HEK293 (cell line): ENCODE measurements around the gene NELL2.
A peak's percentile ranks its signal among the peaks of the same experiment; 100 is the strongest.

Experiments
- GLI2 ChIP-seq: fragments of 450-650 bp; formaldehyde crosslinking; IDR thresholded peaks from 2 replicates; pipeline ENCODE4; 2017; ENCODE audit warnings: missing biosample characterization, missing genetic modification characterization, low read depth, borderline replicate concordance
- SALL2 ChIP-seq: fragments of 450-650 bp; formaldehyde crosslinking; IDR thresholded peaks from 2 replicates; pipeline ENCODE4 v1.5.0; 2017; ENCODE audit warnings: missing biosample characterization, mild to moderate bottlenecking, missing genetic modification characterization, borderline replicate concordance
- SETDB1 ChIP-seq: IDR thresholded peaks from one replicate; pipeline ENCODE4 v1.6.1; 2017; ENCODE audit warnings: mild to moderate bottlenecking, low read length, moderate library complexity, mixed read lengths; ENCODE audit not compliant: insufficient read length
- ZBTB21 ChIP-seq: fragments of 450-650 bp; formaldehyde crosslinking; IDR thresholded peaks from 2 replicates; pipeline ENCODE4 v1.5.1; 2017; ENCODE audit warnings: missing biosample characterization, missing genetic modification characterization
- ZBTB7A ChIP-seq: fragments of 450-650 bp; formaldehyde crosslinking; IDR thresholded peaks from 2 replicates; pipeline ENCODE4 v1.5.1; 2016; ENCODE audit warnings: low read depth, missing biosample characterization, missing genetic modification characterization
- ZFP3 ChIP-seq: fragments of 450-650 bp; formaldehyde crosslinking; IDR thresholded peaks from 2 replicates; pipeline ENCODE4 v1.5.1; 2016; ENCODE audit warnings: low read depth, missing biosample characterization, missing genetic modification characterization
- ZFP37 ChIP-seq: fragments of 450-650 bp; formaldehyde crosslinking; IDR thresholded peaks from 2 replicates; pipeline ENCODE4 v1.5.1; 2016; ENCODE audit warnings: missing biosample characterization, missing genetic modification characterization
- ZFP69B ChIP-seq: fragments of 450-650 bp; formaldehyde crosslinking; IDR thresholded peaks from 2 replicates; pipeline ENCODE4 v1.5.1; 2016; ENCODE audit warnings: missing biosample characterization, missing genetic modification characterization
- ZNF114 ChIP-seq: fragments of 450-650 bp; formaldehyde crosslinking; IDR thresholded peaks from 2 replicates; pipeline ENCODE4 v1.5.0; 2017; ENCODE audit warnings: missing biosample characterization, missing genetic modification characterization
- ZNF138 ChIP-seq: fragments of 450-650 bp; formaldehyde crosslinking; IDR thresholded peaks from 2 replicates; pipeline ENCODE4 v1.5.1; 2016; ENCODE audit warnings: missing biosample characterization, missing genetic modification characterization, borderline replicate concordance
- ZNF184 ChIP-seq: fragments of 450-650 bp; IDR thresholded peaks from 2 replicates; pipeline ENCODE4 v1.5.1; 2018; ENCODE audit warnings: missing biosample characterization, mild to moderate bottlenecking, missing genetic modification characterization
- ZNF404 ChIP-seq: fragments of 450-650 bp; formaldehyde crosslinking; IDR thresholded peaks from 2 replicates; pipeline ENCODE4 v1.5.1; 2017; ENCODE audit warnings: missing biosample characterization, missing genetic modification characterization
- ZNF423 ChIP-seq: fragments of 450-650 bp; formaldehyde crosslinking; IDR thresholded peaks from 2 replicates; pipeline ENCODE4 v1.5.1; 2016; ENCODE audit warnings: missing biosample characterization, missing genetic modification characterization
- ZNF473 ChIP-seq: fragments of 450-650 bp; formaldehyde crosslinking; IDR thresholded peaks from 2 replicates; pipeline ENCODE4 v1.5.1; 2017; ENCODE audit warnings: missing biosample characterization, missing genetic modification characterization
- ZNF514 ChIP-seq: fragments of 450-650 bp; formaldehyde crosslinking; IDR thresholded peaks from 2 replicates; pipeline ENCODE4 v1.5.1; 2016; ENCODE audit warnings: missing biosample characterization, missing genetic modification characterization
- ZNF521 ChIP-seq: fragments of 450-650 bp; formaldehyde crosslinking; IDR thresholded peaks from 2 replicates; pipeline ENCODE4 v1.5.1; 2017; ENCODE audit warnings: missing biosample characterization, mild to moderate bottlenecking, missing genetic modification characterization
- ZNF544 ChIP-seq: fragments of 450-650 bp; formaldehyde crosslinking; IDR thresholded peaks from 2 replicates; pipeline ENCODE4 v1.5.0; 2017; ENCODE audit warnings: missing biosample characterization, missing genetic modification characterization
- ZNF560 ChIP-seq: fragments of 450-650 bp; formaldehyde crosslinking; IDR thresholded peaks from 2 replicates; pipeline ENCODE4 v1.5.1; 2017; ENCODE audit warnings: missing biosample characterization, missing genetic modification characterization, borderline replicate concordance
- ZNF600 ChIP-seq: fragments of 450-650 bp; formaldehyde crosslinking; IDR thresholded peaks from 2 replicates; pipeline ENCODE4 v1.5.1; 2016; ENCODE audit warnings: missing biosample characterization, missing genetic modification characterization
- ZNF623 ChIP-seq: fragments of 450-650 bp; formaldehyde crosslinking; IDR thresholded peaks from 2 replicates; pipeline ENCODE4 v1.5.1; 2016; ENCODE audit warnings: missing biosample characterization, missing genetic modification characterization
- ZNF707 ChIP-seq: fragments of 450-650 bp; formaldehyde crosslinking; IDR thresholded peaks from 2 replicates; pipeline ENCODE4 v1.5.1; 2016; ENCODE audit warnings: missing biosample characterization, missing genetic modification characterization
- ZNF777 ChIP-seq: fragments of 450-650 bp; formaldehyde crosslinking; IDR thresholded peaks from 2 replicates; pipeline ENCODE4 v1.5.1; 2017; ENCODE audit warnings: missing biosample characterization, missing genetic modification characterization, borderline replicate concordance
- ZSCAN30 ChIP-seq: fragments of 450-650 bp; IDR thresholded peaks from 2 replicates; pipeline ENCODE4 v1.5.1; 2018; ENCODE audit warnings: missing biosample characterization, mild to moderate bottlenecking, missing genetic modification characterization, moderate library complexity
- ZXDB ChIP-seq: fragments of 450-650 bp; formaldehyde crosslinking; IDR thresholded peaks from 2 replicates; pipeline ENCODE4 v1.5.1; 2016; ENCODE audit warnings: missing biosample characterization, missing genetic modification characterization
- TF ChIP-seq, protein P1 (sequence below): fragments of 450-650 bp; formaldehyde crosslinking; IDR thresholded peaks from 2 replicates; pipeline ENCODE4 v1.5.1; 2016; ENCODE audit warnings: missing biosample characterization, missing genetic modification characterization
- TF ChIP-seq, protein P2 (sequence below): fragments of 450-650 bp; formaldehyde crosslinking; IDR thresholded peaks from 2 replicates; pipeline ENCODE4 v1.5.1; 2017; ENCODE audit warnings: missing biosample characterization, missing genetic modification characterization
- TF ChIP-seq, protein P3 (sequence below): fragments of 450-650 bp; formaldehyde crosslinking; IDR thresholded peaks from 2 replicates; pipeline ENCODE4 v1.5.1; 2016; ENCODE audit warnings: missing biosample characterization, missing genetic modification characterization
- TF ChIP-seq, protein P4 (sequence below): fragments of 450-650 bp; formaldehyde crosslinking; IDR thresholded peaks from 2 replicates; pipeline ENCODE4 v1.5.1; 2016; ENCODE audit warnings: missing biosample characterization, missing genetic modification characterization, low read depth
- TF ChIP-seq, protein P5 (sequence below): fragments of 450-650 bp; formaldehyde crosslinking; IDR thresholded peaks from 2 replicates; pipeline ENCODE4 v1.5.1; 2017; ENCODE audit warnings: missing biosample characterization, missing genetic modification characterization

The NELL2 gene

DNA sequence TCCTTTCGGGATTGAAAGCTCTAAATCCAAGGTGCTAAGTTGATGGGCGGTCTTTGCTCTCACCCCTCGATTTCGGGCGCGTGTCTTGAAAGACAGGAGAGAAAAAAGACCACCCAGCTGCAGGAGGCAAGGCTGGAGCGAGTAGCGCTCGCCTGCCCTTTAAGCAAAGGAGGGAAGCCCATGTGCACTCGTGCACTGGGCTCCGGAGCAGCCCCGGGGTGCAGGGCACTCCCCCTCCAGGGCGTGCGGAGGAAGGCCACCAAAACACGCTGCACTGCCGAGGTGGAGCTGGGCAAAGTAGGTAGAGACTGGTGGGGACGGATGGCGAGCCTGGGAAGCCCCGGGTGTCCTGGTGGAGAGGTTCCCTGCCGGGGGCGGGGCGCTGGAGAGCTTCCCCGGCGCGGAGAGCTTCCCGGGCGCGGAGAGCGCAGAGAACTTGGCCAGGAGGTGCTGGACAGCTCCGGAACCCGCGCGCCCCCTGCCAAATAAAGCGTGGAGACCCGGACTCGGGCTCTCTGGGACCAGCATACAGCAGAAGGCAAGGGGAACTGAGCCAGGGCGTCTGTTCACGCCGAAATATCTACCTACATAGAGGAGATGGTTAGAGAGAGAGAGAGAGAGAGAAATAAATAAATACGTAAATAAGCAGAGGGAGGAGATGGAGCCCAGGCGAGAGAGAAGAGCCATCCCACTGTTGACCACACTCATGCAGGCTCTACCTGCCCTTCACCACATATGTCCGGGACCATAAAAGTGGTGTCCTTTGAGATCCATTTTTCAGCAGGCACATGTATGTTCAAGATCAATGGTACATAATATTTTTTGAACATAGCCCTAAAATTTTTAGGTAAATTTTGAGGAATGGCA is 662 bp upstream of the NELL2 start (continued):
- TF ChIP-seq ZNF560 (tag by site-specific recombination) (no peak), ZNF404 (tag by site-specific recombination) (no peak), ZNF521 (tag by site-specific recombination) (no peak), ZNF114 (no peak), ZXDB (tag by site-specific recombination) (peak; percentile 72), GLI2 (no peak), ZNF600 (tag by site-specific recombination) (peak; percentile 97), ZNF514 (no peak), ZBTB21 (tag by site-specific recombination) (no peak), ZBTB7A (tag by site-specific recombination) (no peak), ZNF184 (tag by site-specific recombination) (no peak), ZFP69B (tag by site-specific recombination) (no peak; the same call in 1 of the 2 replicates), ZFP3 (tag by site-specific recombination) (no peak), ZNF138 (tag by site-specific recombination) (no peak), SETDB1 (no peak), ZNF777 (tag by site-specific recombination) (peak; percentile 75; the same call in 1 of the 2 replicates), ZFP37 (tag by site-specific recombination) (peak; percentile 45), SALL2 (tag by site-specific recombination) (no peak), ZNF623 (no peak), ZNF707 (tag by site-specific recombination) (no peak), ZSCAN30 (tag by site-specific recombination) (peak; percentile 30; the same call in 1 of the 2 replicates), ZNF544 (tag by site-specific recombination) (no peak), ZNF423 (tag by site-specific recombination) (peak; percentile 83; the same call in 1 of the 2 replicates), ZNF473 (tag by site-specific recombination) (no peak)
- TF ChIP-seq, protein P1, sequence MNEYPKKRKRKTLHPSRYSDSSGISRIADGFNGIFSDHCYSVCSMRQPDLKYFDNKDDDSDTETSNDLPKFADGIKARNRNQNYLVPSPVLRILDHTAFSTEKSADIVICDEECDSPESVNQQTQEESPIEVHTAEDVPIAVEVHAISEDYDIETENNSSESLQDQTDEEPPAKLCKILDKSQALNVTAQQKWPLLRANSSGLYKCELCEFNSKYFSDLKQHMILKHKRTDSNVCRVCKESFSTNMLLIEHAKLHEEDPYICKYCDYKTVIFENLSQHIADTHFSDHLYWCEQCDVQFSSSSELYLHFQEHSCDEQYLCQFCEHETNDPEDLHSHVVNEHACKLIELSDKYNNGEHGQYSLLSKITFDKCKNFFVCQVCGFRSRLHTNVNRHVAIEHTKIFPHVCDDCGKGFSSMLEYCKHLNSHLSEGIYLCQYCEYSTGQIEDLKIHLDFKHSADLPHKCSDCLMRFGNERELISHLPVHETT (tag by site-specific recombination) = no peak
- TF ChIP-seq, protein P2, sequence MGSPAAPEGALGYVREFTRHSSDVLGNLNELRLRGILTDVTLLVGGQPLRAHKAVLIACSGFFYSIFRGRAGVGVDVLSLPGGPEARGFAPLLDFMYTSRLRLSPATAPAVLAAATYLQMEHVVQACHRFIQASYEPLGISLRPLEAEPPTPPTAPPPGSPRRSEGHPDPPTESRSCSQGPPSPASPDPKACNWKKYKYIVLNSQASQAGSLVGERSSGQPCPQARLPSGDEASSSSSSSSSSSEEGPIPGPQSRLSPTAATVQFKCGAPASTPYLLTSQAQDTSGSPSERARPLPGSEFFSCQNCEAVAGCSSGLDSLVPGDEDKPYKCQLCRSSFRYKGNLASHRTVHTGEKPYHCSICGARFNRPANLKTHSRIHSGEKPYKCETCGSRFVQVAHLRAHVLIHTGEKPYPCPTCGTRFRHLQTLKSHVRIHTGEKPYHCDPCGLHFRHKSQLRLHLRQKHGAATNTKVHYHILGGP (tag by site-specific recombination) = no peak
- TF ChIP-seq, protein P3, sequence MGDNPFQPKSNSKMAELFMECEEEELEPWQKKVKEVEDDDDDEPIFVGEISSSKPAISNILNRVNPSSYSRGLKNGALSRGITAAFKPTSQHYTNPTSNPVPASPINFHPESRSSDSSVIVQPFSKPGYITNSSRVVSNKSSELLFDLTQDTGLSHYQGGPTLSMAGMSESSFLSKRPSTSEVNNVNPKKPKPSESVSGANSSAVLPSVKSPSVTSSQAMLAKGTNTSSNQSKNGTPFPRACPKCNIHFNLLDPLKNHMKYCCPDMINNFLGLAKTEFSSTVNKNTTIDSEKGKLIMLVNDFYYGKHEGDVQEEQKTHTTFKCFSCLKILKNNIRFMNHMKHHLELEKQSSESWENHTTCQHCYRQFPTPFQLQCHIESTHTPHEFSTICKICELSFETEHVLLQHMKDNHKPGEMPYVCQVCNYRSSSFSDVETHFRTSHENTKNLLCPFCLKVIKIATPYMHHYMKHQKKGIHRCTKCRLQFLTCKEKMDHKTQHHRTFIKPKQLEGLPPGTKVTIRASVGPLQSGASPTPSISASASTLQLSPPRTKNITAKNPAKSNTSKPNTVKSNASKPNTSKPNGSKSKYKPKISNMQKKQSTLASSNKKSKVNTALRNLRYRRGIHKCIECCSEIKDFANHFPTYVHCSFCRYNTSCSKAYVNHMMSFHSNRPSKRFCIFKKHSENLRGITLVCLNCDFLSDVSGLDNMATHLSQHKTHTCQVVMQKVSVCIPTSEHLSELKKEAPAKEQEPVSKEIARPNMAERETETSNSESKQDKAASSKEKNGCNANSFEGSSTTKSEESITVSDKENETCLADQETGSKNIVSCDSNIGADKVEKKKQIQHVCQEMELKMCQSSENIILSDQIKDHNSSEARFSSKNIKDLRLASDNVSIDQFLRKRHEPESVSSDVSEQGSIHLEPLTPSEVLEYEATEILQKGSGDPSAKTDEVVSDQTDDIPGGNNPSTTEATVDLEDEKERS = no peak
- TF ChIP-seq, protein P4, sequence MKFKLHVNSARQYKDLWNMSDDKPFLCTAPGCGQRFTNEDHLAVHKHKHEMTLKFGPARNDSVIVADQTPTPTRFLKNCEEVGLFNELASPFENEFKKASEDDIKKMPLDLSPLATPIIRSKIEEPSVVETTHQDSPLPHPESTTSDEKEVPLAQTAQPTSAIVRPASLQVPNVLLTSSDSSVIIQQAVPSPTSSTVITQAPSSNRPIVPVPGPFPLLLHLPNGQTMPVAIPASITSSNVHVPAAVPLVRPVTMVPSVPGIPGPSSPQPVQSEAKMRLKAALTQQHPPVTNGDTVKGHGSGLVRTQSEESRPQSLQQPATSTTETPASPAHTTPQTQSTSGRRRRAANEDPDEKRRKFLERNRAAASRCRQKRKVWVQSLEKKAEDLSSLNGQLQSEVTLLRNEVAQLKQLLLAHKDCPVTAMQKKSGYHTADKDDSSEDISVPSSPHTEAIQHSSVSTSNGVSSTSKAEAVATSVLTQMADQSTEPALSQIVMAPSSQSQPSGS (tag by site-specific recombination) = no peak
- TF ChIP-seq, protein P5, sequence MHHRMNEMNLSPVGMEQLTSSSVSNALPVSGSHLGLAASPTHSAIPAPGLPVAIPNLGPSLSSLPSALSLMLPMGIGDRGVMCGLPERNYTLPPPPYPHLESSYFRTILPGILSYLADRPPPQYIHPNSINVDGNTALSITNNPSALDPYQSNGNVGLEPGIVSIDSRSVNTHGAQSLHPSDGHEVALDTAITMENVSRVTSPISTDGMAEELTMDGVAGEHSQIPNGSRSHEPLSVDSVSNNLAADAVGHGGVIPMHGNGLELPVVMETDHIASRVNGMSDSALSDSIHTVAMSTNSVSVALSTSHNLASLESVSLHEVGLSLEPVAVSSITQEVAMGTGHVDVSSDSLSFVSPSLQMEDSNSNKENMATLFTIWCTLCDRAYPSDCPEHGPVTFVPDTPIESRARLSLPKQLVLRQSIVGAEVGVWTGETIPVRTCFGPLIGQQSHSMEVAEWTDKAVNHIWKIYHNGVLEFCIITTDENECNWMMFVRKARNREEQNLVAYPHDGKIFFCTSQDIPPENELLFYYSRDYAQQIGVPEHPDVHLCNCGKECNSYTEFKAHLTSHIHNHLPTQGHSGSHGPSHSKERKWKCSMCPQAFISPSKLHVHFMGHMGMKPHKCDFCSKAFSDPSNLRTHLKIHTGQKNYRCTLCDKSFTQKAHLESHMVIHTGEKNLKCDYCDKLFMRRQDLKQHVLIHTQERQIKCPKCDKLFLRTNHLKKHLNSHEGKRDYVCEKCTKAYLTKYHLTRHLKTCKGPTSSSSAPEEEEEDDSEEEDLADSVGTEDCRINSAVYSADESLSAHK (tag by site-specific recombination) = no peak
